Measurements from ENCODE around the gene NEK2.

DNA sequence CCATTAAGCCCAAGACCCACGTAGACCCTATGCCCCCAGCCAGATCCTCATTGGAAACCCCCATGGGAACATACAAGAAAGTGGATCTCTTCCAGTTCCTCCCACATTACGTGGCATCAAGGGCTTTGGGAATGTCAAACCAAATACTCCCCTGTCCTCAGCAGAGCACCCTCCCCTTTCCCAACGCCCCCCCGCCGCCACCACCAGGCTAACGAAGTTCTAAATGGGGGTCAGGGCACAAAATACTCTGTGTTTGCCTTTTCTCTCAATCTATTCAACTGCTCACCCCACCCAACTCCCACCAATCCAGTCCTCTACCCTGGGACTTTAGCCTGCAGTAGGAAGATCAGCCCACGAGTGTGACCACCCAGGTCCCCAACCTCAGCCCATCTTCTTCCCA is 24.5 kb downstream of the NEK2 start:
- TF ChIP-seq, protein P1, sequence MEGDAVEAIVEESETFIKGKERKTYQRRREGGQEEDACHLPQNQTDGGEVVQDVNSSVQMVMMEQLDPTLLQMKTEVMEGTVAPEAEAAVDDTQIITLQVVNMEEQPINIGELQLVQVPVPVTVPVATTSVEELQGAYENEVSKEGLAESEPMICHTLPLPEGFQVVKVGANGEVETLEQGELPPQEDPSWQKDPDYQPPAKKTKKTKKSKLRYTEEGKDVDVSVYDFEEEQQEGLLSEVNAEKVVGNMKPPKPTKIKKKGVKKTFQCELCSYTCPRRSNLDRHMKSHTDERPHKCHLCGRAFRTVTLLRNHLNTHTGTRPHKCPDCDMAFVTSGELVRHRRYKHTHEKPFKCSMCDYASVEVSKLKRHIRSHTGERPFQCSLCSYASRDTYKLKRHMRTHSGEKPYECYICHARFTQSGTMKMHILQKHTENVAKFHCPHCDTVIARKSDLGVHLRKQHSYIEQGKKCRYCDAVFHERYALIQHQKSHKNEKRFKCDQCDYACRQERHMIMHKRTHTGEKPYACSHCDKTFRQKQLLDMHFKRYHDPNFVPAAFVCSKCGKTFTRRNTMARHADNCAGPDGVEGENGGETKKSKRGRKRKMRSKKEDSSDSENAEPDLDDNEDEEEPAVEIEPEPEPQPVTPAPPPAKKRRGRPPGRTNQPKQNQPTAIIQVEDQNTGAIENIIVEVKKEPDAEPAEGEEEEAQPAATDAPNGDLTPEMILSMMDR (IDR thresholded peaks at IDR 0.05) = no peak
- TF ChIP-seq POLR2A (IDR thresholded peaks at IDR 0.05) (no peak), POLR2AphosphoS5 (IDR thresholded peaks at IDR 0.05) (no peak), EP300 (IDR thresholded peaks at IDR 0.05) (no peak)
